ENCODE measurements around the gene APBA2.

APBA2 gene

GRCh38 chr15:28945626-28946230 is 60.0 kb downstream of the APBA2 start:
- Histone ChIP-seq H3K27ac (ENCODE audit: low read length) (no peak overlapping the region), H3K4me1 (ENCODE audit: insufficient read depth, low read length) (peaks cover 15% of the 10 kb centered on the region), H3K9me3 (ENCODE audit: insufficient read depth, low read length, severe bottlenecking) (no peaks in the 10 kb centered on the region), H3K4me2 (ENCODE audit: insufficient read depth, low read length) (no peak overlapping the region), H3K9ac (ENCODE audit: low read depth, low read length) (no peak overlapping the region), H3K79me2 (ENCODE audit: insufficient read depth, low read length) (no peaks in the 10 kb centered on the region), H2AFZ (ENCODE audit: low read depth, low read length) (no peak overlapping the region), H3K4me3 (ENCODE audit: low read depth in 1 of 2, low read length in 2 of 2) (no peak overlapping the region), H4K20me1 (ENCODE audit: insufficient read depth, low read length) (no peaks in the 10 kb centered on the region), H3K27me3 (ENCODE audit: insufficient read depth, low read length, poor library complexity) (no peaks in the 10 kb centered on the region), H3K36me3 (ENCODE audit: insufficient read depth, low read length) (no peaks in the 10 kb centered on the region)
- TF ChIP-seq, protein P1, sequence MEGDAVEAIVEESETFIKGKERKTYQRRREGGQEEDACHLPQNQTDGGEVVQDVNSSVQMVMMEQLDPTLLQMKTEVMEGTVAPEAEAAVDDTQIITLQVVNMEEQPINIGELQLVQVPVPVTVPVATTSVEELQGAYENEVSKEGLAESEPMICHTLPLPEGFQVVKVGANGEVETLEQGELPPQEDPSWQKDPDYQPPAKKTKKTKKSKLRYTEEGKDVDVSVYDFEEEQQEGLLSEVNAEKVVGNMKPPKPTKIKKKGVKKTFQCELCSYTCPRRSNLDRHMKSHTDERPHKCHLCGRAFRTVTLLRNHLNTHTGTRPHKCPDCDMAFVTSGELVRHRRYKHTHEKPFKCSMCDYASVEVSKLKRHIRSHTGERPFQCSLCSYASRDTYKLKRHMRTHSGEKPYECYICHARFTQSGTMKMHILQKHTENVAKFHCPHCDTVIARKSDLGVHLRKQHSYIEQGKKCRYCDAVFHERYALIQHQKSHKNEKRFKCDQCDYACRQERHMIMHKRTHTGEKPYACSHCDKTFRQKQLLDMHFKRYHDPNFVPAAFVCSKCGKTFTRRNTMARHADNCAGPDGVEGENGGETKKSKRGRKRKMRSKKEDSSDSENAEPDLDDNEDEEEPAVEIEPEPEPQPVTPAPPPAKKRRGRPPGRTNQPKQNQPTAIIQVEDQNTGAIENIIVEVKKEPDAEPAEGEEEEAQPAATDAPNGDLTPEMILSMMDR (IDR thresholded peaks at IDR 0.05; ENCODE audit: borderline replicate concordance, extremely low read depth, low read length, poor library complexity, severe bottlenecking) = no peak
- no peak for TF ChIP-seq EZH2 (IDR thresholded peaks at IDR 0.05; ENCODE audit: borderline replicate concordance, low read depth, low read length, severe bottlenecking)
- DNase-seq (no peak), ATAC-seq (ENCODE audit: insufficient read depth, low read depth) (no peak)

DNA sequence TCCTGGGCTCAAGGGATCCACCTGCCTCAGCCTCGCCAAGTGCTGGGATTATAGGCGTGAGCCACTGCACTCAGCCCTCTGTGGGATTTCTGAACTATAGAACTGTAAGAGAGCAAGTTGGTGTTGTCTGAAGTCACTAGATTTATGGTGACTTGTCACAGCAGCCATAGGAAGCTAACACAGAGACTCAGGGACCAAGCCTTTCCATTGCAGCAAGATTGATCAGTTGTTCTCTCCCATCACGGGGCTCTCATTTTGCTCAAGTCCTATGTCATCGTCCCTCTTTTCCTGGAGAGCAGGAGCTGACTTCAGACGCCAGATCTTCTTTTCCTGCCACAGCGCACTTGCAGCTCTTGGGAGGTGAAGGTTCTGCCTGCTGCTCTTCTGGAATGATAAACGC is 61.0 kb downstream of the APBA2 start:
- no peak overlapping the region for H3K4me2 ChIP-seq (ENCODE audit: insufficient read depth, low read length)
- no peaks in the 10 kb centered on the region for H3K9me3 ChIP-seq (ENCODE audit: insufficient read depth, low read length, severe bottlenecking)
- peaks cover 15% of the 10 kb centered on the region for H3K4me1 ChIP-seq (ENCODE audit: insufficient read depth, low read length)
- H3K4me3 ChIP-seq (ENCODE audit: low read depth in 1 of 2, low read length in 2 of 2) = no peak overlapping the region
- TF ChIP-seq EZH2 (IDR thresholded peaks at IDR 0.05; ENCODE audit: borderline replicate concordance, low read depth, low read length, severe bottlenecking) = no peak
- TF ChIP-seq, protein P1 (IDR thresholded peaks at IDR 0.05; ENCODE audit: borderline replicate concordance, extremely low read depth, low read length, poor library complexity, severe bottlenecking) = no peak
- H4K20me1 ChIP-seq (ENCODE audit: insufficient read depth, low read length) = no peaks in the 10 kb centered on the region
- H3K36me3 ChIP-seq (ENCODE audit: insufficient read depth, low read length) = no peaks in the 10 kb centered on the region
- H3K27me3 ChIP-seq (ENCODE audit: insufficient read depth, low read length, poor library complexity) = no peaks in the 10 kb centered on the region
- DNase-seq (no peak), ATAC-seq (ENCODE audit: insufficient read depth, low read depth) (no peak)
- H3K9ac ChIP-seq (ENCODE audit: low read depth, low read length) = no peak overlapping the region
- H3K79me2 ChIP-seq (ENCODE audit: insufficient read depth, low read length) = no peaks in the 10 kb centered on the region
- no peak overlapping the region for H3K27ac ChIP-seq (ENCODE audit: low read length)
- no peak overlapping the region for H2AFZ ChIP-seq (ENCODE audit: low read depth, low read length)

GRCh38 chr15:28947221-28947674 is 61.5 kb downstream of the APBA2 start:
- H3K4me3 ChIP-seq (ENCODE audit: low read depth in 1 of 2, low read length in 2 of 2) = no peak overlapping the region
- H3K4me1 ChIP-seq (ENCODE audit: insufficient read depth, low read length) = peaks cover 13% of the 10 kb centered on the region
- no peak overlapping the region for H3K27ac ChIP-seq (ENCODE audit: low read length)
- no peak overlapping the region for H3K9ac ChIP-seq (ENCODE audit: low read depth, low read length)
- H4K20me1 ChIP-seq (ENCODE audit: insufficient read depth, low read length) = no peaks in the 10 kb centered on the region
- no peaks in the 10 kb centered on the region for H3K79me2 ChIP-seq (ENCODE audit: insufficient read depth, low read length)
- H2AFZ ChIP-seq (ENCODE audit: low read depth, low read length) = no peak overlapping the region
- H3K36me3 ChIP-seq (ENCODE audit: insufficient read depth, low read length) = no peaks in the 10 kb centered on the region
- no peak for ATAC-seq (ENCODE audit: insufficient read depth, low read depth)
- H3K4me2 ChIP-seq (ENCODE audit: insufficient read depth, low read length) = no peak overlapping the region
- DNase-seq = no peak
- no peak for TF ChIP-seq EZH2 (IDR thresholded peaks at IDR 0.05; ENCODE audit: borderline replicate concordance, low read depth, low read length, severe bottlenecking)
- TF ChIP-seq, protein P1 (IDR thresholded peaks at IDR 0.05; ENCODE audit: borderline replicate concordance, extremely low read depth, low read length, poor library complexity, severe bottlenecking) = no peak
- no peaks in the 10 kb centered on the region for H3K9me3 ChIP-seq (ENCODE audit: insufficient read depth, low read length, severe bottlenecking)
- H3K27me3 ChIP-seq (ENCODE audit: insufficient read depth, low read length, poor library complexity) = no peaks in the 10 kb centered on the region

Data from DND-41 (cell line).